ENCODE results near the gene CCSER1.

- TF ChIP-seq, protein P1, sequence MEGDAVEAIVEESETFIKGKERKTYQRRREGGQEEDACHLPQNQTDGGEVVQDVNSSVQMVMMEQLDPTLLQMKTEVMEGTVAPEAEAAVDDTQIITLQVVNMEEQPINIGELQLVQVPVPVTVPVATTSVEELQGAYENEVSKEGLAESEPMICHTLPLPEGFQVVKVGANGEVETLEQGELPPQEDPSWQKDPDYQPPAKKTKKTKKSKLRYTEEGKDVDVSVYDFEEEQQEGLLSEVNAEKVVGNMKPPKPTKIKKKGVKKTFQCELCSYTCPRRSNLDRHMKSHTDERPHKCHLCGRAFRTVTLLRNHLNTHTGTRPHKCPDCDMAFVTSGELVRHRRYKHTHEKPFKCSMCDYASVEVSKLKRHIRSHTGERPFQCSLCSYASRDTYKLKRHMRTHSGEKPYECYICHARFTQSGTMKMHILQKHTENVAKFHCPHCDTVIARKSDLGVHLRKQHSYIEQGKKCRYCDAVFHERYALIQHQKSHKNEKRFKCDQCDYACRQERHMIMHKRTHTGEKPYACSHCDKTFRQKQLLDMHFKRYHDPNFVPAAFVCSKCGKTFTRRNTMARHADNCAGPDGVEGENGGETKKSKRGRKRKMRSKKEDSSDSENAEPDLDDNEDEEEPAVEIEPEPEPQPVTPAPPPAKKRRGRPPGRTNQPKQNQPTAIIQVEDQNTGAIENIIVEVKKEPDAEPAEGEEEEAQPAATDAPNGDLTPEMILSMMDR (conservative IDR thresholded peaks at IDR 0.05): no peak
- no peak for TF ChIP-seq EZH2 (IDR thresholded peaks at IDR 0.05; ENCODE audit: low read depth)
Observed at GRCh38 chr4:90495936-90496335, 368.7 kb downstream of the CCSER1 start.

Data from PC-9 (cell line).